ENCODE results near the gene LRIG1. TPM values are rescaled to one million over a fixed set of nuclear protein-coding genes. Genes with fewer than 3 reads are reported as not detected.
A peak's percentile ranks its signal among the peaks of the same experiment; 100 is the strongest.

Gene LRIG1
- total and polyA plus RNA-seq, 2 experiments from 2014 or later, result 8.2 to 13.3 TPM

- Histone ChIP-seq H3K9me3 (ENCODE audit: low read depth) (no peaks in the 10 kb centered on the region), H3K4me1 (ENCODE audit: insufficient read depth) (peaks cover 2% of the 10 kb centered on the region), H4K20me1 (ENCODE audit: insufficient read depth, poor library complexity, severe bottlenecking) (no peaks in the 10 kb centered on the region), H3K27me3 (no peaks in the 10 kb centered on the region), H3K9me2 (replicated peaks; ENCODE audit: insufficient read depth) (no peaks in the 10 kb centered on the region), H2AFZ (no peak overlapping the region), H3K79me2 (no peaks in the 10 kb centered on the region), H3K36me3 (replicated peaks; ENCODE audit: insufficient read depth, low read depth) (no peaks in the 10 kb centered on the region), H3K4me2 (no peak overlapping the region), H3K27ac (no peak overlapping the region), H3K4me3 (no peak overlapping the region)
- DNase-seq (ENCODE audit: low spot score), result no peak
- TF ChIP-seq EZH2 (IDR thresholded peaks at IDR 0.05; ENCODE audit: borderline replicate concordance) (no peak), CTCF (IDR thresholded peaks at IDR 0.05; ENCODE audit: poor library complexity) (no peak), EZH2phosphoT487 (IDR thresholded peaks at IDR 0.05; ENCODE audit: low read depth, severe bottlenecking, unreplicated experiment) (no peak)
- 71% methylated on average over 7 of the region's 7 CpGs for WGBS (ENCODE audit: low lambda C conversion rate, missing lambda C conversion rate)
Measured at GRCh38 chr3:66449411-66449974, 51.3 kb downstream of the LRIG1 start.

GRCh38 chr3:66444146-66444644 is 56.6 kb downstream of the LRIG1 start:
- DNase-seq (ENCODE audit: low spot score), result no peak
- H3K4me1 ChIP-seq (ENCODE audit: insufficient read depth), result peaks cover 18% of the 10 kb centered on the region
- no peaks in the 10 kb centered on the region for H3K36me3 ChIP-seq (replicated peaks; ENCODE audit: insufficient read depth, low read depth)
- no peaks in the 10 kb centered on the region for H3K27me3 ChIP-seq
- no peaks in the 10 kb centered on the region for H3K9me3 ChIP-seq (ENCODE audit: low read depth)
- H2AFZ ChIP-seq, result no peak overlapping the region
- WGBS (ENCODE audit: low lambda C conversion rate, missing lambda C conversion rate), result 86% methylated on average over 7 of the region's 7 CpGs
- H3K4me3 ChIP-seq, result no peak overlapping the region
- H3K4me2 ChIP-seq, result no peak overlapping the region
- no peaks in the 10 kb centered on the region for H3K79me2 ChIP-seq
- no peak overlapping the region for H3K27ac ChIP-seq
- no peak for TF ChIP-seq EZH2 (IDR thresholded peaks at IDR 0.05; ENCODE audit: borderline replicate concordance)
- no peak for TF ChIP-seq EZH2phosphoT487 (IDR thresholded peaks at IDR 0.05; ENCODE audit: low read depth, severe bottlenecking, unreplicated experiment)
- TF ChIP-seq CTCF (IDR thresholded peaks at IDR 0.05; ENCODE audit: poor library complexity), result no peak
- H4K20me1 ChIP-seq (ENCODE audit: insufficient read depth, poor library complexity, severe bottlenecking), result no peaks in the 10 kb centered on the region
- H3K9me2 ChIP-seq (replicated peaks; ENCODE audit: insufficient read depth), result no peaks in the 10 kb centered on the region

GRCh38 chr3:66443118-66443803 is 57.6 kb downstream of the LRIG1 start:
- WGBS (ENCODE audit: low lambda C conversion rate, missing lambda C conversion rate), result 87% methylated on average over 8 of the region's 10 CpGs
- H3K27me3 ChIP-seq, result no peaks in the 10 kb centered on the region
- H3K4me3 ChIP-seq, result no peak overlapping the region
- DNase-seq (ENCODE audit: low spot score), result no peak
- no peaks in the 10 kb centered on the region for H3K9me3 ChIP-seq (ENCODE audit: low read depth)
- H3K9me2 ChIP-seq (replicated peaks; ENCODE audit: insufficient read depth), result no peaks in the 10 kb centered on the region
- H2AFZ ChIP-seq, result no peak overlapping the region
- no peaks in the 10 kb centered on the region for H4K20me1 ChIP-seq (ENCODE audit: insufficient read depth, poor library complexity, severe bottlenecking)
- H3K36me3 ChIP-seq (replicated peaks; ENCODE audit: insufficient read depth, low read depth), result no peaks in the 10 kb centered on the region
- no peak for TF ChIP-seq CTCF (IDR thresholded peaks at IDR 0.05; ENCODE audit: poor library complexity)
- no peak for TF ChIP-seq EZH2phosphoT487 (IDR thresholded peaks at IDR 0.05; ENCODE audit: low read depth, severe bottlenecking, unreplicated experiment)
- no peak for TF ChIP-seq EZH2 (IDR thresholded peaks at IDR 0.05; ENCODE audit: borderline replicate concordance)
- peaks cover 18% of the 10 kb centered on the region for H3K4me1 ChIP-seq (ENCODE audit: insufficient read depth)
- peak overlapping the region; percentile 57 for H3K4me2 ChIP-seq
- H3K27ac ChIP-seq, result no peak overlapping the region
- no peaks in the 10 kb centered on the region for H3K79me2 ChIP-seq
